ENCODE measurements around the gene PRORP.

DNA sequence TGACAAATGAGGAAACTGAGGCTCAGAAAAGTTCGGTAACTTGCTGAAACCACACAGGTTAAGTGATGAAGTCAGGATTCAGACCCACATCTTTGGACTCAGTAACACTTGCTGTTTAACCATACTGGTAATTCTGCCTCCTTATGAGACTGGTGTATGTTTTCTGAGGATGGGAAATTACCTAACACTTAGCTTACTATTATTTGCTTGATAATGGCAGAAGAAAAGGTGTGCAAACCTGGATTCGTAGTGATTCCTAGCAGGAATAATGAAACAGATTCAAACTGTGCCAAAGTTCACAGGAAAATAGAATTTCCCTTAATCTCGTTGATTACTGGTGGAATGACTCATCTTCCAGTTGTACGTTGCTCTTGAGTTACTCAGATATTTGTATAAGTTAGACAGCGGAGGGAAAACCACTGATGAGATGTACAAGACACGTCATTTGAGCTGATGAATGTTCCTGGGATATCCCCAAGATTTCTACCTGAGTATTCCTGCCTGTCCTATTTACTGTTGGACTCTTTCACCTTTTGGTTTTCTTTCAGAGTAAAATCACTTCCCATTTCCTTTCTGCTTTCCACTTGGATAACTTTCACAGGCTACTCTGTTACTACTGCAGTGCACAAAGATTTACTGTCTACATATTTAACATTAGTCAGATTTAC, 37.5 kb downstream of the PRORP start:
- TF ChIP-seq ZFP37 (tag by site-specific recombination; IDR thresholded peaks at IDR 0.05) (no peak), ZNF473 (tag by site-specific recombination; IDR thresholded peaks at IDR 0.05) (no peak), GLI4 (tag by site-specific recombination; IDR thresholded peaks at IDR 0.05) (no peak)
- TF ChIP-seq, protein P1, sequence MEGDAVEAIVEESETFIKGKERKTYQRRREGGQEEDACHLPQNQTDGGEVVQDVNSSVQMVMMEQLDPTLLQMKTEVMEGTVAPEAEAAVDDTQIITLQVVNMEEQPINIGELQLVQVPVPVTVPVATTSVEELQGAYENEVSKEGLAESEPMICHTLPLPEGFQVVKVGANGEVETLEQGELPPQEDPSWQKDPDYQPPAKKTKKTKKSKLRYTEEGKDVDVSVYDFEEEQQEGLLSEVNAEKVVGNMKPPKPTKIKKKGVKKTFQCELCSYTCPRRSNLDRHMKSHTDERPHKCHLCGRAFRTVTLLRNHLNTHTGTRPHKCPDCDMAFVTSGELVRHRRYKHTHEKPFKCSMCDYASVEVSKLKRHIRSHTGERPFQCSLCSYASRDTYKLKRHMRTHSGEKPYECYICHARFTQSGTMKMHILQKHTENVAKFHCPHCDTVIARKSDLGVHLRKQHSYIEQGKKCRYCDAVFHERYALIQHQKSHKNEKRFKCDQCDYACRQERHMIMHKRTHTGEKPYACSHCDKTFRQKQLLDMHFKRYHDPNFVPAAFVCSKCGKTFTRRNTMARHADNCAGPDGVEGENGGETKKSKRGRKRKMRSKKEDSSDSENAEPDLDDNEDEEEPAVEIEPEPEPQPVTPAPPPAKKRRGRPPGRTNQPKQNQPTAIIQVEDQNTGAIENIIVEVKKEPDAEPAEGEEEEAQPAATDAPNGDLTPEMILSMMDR (tag by site-specific recombination; IDR thresholded peaks at IDR 0.05), result no peak
- TF ChIP-seq, protein P2, sequence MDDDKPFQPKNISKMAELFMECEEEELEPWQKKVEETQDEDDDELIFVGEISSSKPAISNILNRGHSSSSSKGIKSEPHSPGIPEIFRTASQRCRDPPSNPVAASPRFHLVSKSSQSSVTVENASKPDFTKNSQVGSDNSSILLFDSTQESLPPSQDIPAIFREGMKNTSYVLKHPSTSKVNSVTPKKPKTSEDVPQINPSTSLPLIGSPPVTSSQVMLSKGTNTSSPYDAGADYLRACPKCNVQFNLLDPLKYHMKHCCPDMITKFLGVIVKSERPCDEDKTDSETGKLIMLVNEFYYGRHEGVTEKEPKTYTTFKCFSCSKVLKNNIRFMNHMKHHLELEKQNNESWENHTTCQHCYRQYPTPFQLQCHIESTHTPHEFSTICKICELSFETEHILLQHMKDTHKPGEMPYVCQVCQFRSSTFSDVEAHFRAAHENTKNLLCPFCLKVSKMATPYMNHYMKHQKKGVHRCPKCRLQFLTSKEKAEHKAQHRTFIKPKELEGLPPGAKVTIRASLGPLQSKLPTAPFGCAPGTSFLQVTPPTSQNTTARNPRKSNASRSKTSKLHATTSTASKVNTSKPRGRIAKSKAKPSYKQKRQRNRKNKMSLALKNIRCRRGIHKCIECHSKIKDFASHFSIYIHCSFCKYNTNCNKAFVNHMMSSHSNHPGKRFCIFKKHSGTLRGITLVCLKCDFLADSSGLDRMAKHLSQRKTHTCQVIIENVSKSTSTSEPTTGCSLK (tag by site-specific recombination; IDR thresholded peaks at IDR 0.05), result no peak
